DND-41 (cell line): ENCODE data around the gene RNU5B-1.

Source experiments
- EZH2 ChIP-seq: IDR thresholded peaks from 3 replicates; pipeline ENCODE4 v1.6.1; 2012; ENCODE audit warnings: borderline replicate concordance, low read depth, mild to moderate bottlenecking, moderate library complexity, low read length, inconsistent platforms; ENCODE audit not compliant: severe bottlenecking
- TF ChIP-seq, protein P1 (sequence below): IDR thresholded peaks from 2 replicates; pipeline ENCODE4 v1.5.1; 2012; ENCODE audit warnings: borderline replicate concordance, low read length, moderate library complexity, mild to moderate bottlenecking; ENCODE audit not compliant: poor library complexity, severe bottlenecking; ENCODE audit errors: extremely low read depth

- TF ChIP-seq, protein P1, sequence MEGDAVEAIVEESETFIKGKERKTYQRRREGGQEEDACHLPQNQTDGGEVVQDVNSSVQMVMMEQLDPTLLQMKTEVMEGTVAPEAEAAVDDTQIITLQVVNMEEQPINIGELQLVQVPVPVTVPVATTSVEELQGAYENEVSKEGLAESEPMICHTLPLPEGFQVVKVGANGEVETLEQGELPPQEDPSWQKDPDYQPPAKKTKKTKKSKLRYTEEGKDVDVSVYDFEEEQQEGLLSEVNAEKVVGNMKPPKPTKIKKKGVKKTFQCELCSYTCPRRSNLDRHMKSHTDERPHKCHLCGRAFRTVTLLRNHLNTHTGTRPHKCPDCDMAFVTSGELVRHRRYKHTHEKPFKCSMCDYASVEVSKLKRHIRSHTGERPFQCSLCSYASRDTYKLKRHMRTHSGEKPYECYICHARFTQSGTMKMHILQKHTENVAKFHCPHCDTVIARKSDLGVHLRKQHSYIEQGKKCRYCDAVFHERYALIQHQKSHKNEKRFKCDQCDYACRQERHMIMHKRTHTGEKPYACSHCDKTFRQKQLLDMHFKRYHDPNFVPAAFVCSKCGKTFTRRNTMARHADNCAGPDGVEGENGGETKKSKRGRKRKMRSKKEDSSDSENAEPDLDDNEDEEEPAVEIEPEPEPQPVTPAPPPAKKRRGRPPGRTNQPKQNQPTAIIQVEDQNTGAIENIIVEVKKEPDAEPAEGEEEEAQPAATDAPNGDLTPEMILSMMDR, result no peak
- TF ChIP-seq EZH2, result no peak
Observed at GRCh38 chr15:65263313-65263712, 41.2 kb upstream of the RNU5B-1 start.
